A673 (cell line): ENCODE measurements around the gene UROS. TPM values are rescaled to one million over a fixed set of nuclear protein-coding genes. Genes with fewer than 3 reads are reported as not detected.

Experiments
- BruUV-seq: library from RNA; stranded (reverse); fragments of 400-500 nt; replicated peaks from 2 replicates; lab custom pipeline; 2021; lab: Mats Ljungman, UMichigan
- CTCF ChIA-PET: fragments of 300-600 bp; sonication (Branson Sonifier 250); formaldehyde crosslinking; loops from one replicate; lab custom pipeline; 2022; ENCODE audit warnings: antibody characterized with exemption; lab: Charles Lee
- POLR2A ChIA-PET: fragments of 300-600 bp; sonication (Branson Sonifier 250); formaldehyde crosslinking; loops from one replicate; lab custom pipeline; 2022; ENCODE audit warnings: antibody characterized with exemption; ENCODE audit not compliant: low non-redundant PET; lab: Charles Lee
- DNase-seq: peaks from one replicate; pipeline ENCODE4 v3.0.0-alpha.2; 2015; ENCODE audit warnings: low spot score
- H3K27ac ChIP-seq: fragments of 200-600 bp; sonication (generic); 2 replicates; pipeline ENCODE4 v1.5.1; 2016; ENCODE audit warnings: mixed run types, low read depth, mild to moderate bottlenecking, mixed read lengths, antibody characterized with exemption, low read length; ENCODE audit not compliant: poor library complexity, severe bottlenecking
- H3K27me3 ChIP-seq: fragments of 200-600 bp; sonication (generic); replicated peaks from 2 replicates; pipeline ENCODE4 v1.6.1; 2017; ENCODE audit warnings: mixed run types, low read depth, mild to moderate bottlenecking, mixed read lengths, antibody characterized with exemption, low read length; ENCODE audit not compliant: insufficient read depth, poor library complexity
- H3K36me3 ChIP-seq: fragments of 200-600 bp; sonication (generic); 2 replicates; pipeline ENCODE4 v1.6.1; 2016; ENCODE audit warnings: mixed run types, mild to moderate bottlenecking, mixed read lengths, antibody characterized with exemption, low read length; ENCODE audit not compliant: insufficient read depth, poor library complexity, severe bottlenecking
- H3K4me1 ChIP-seq: fragments of 200-600 bp; sonication (generic); 2 replicates; pipeline ENCODE4 v1.6.1; 2017; ENCODE audit warnings: mixed run types, mild to moderate bottlenecking, mixed read lengths, antibody characterized with exemption, low read length; ENCODE audit not compliant: insufficient read depth, poor library complexity, severe bottlenecking
- H3K4me3 ChIP-seq: fragments of 200-600 bp; sonication (generic); 2 replicates; pipeline ENCODE4 v1.5.1; 2016; ENCODE audit warnings: low read depth, mixed run types, mild to moderate bottlenecking, mixed read lengths, low read length; ENCODE audit not compliant: poor library complexity, severe bottlenecking
- H3K9me3 ChIP-seq: fragments of 200-600 bp; sonication (generic); 2 replicates; pipeline ENCODE4 v1.6.1; 2016; ENCODE audit warnings: mixed run types, low read depth, mild to moderate bottlenecking, mixed read lengths, antibody characterized with exemption, low read length; ENCODE audit not compliant: poor library complexity, severe bottlenecking
- CTCF ChIP-seq: fragments of 300-800, 200-600 bp; sonication (generic); conservative IDR thresholded peaks from 2 replicates; pipeline ENCODE4 v1.5.1; 2017; ENCODE audit warnings: low read depth, mild to moderate bottlenecking, antibody characterized with exemption, low read length, moderate library complexity, mixed read lengths
- EZH2 ChIP-seq: fragments of 200-600 bp; sonication (generic); IDR thresholded peaks from 2 replicates; pipeline ENCODE4 v1.6.1; 2017; ENCODE audit warnings: borderline replicate concordance, low read depth, mild to moderate bottlenecking, mixed read lengths, antibody characterized with exemption, low read length; ENCODE audit not compliant: poor library complexity, severe bottlenecking
- intact Hi-C: fragments of 100-400 bp; cut with micrococcal nuclease; formaldehyde crosslinking; loops from one replicate; pipeline ENCODE4 v1.10.0; 2022; ENCODE audit not compliant: unreplicated experiment
- total RNA-seq: library from RNA; stranded (reverse); gene quantifications from 2 replicates; pipeline ENCODE4 v1.2.3, GENCODE V29; 2021

The UROS gene
- total RNA-seq, 1 experiment from 2014 or later: 70.7 TPM

- ChIA-PET CTCF (no interaction called here), POLR2A (no interaction called here)
- Histone ChIP-seq H3K27ac (no peak overlapping the region), H3K36me3 (no peaks in the 10 kb centered on the region), H3K27me3 (no peaks in the 10 kb centered on the region), H3K9me3 (no peaks in the 10 kb centered on the region), H3K4me3 (no peak overlapping the region), H3K4me1 (no peaks in the 10 kb centered on the region)
- intact Hi-C loops: no loop called here
- TF ChIP-seq EZH2 (no peak), CTCF (no peak)
- BruUV-seq: no TSS peak
- DNase-seq: no peak
These were observed 37.3 kb downstream of the UROS start for GRCh38 chr10:125785791-125786190.

GRCh38 chr10:125783957-125784356 lies 39.1 kb downstream of the UROS start:
- ChIA-PET POLR2A (no interaction called here), CTCF (no interaction called here)
- TF ChIP-seq CTCF: no peak
- TF ChIP-seq EZH2: no peak
- no peaks in the 10 kb centered on the region for H3K4me1 ChIP-seq
- no peak overlapping the region for H3K27ac ChIP-seq
- no peak overlapping the region for H3K4me3 ChIP-seq
- BruUV-seq: no TSS peak
- DNase-seq: no peak
- no peaks in the 10 kb centered on the region for H3K36me3 ChIP-seq
- intact Hi-C loops: no loop called here
- H3K9me3 ChIP-seq: no peaks in the 10 kb centered on the region
- H3K27me3 ChIP-seq: no peaks in the 10 kb centered on the region

GRCh38 chr10:125783408-125783807 lies 39.6 kb downstream of the UROS start:
- CTCF ChIA-PET: no interaction called here

More at GRCh38 chr10:125783408-125783807, 39.6 kb downstream of the UROS start:
- Histone ChIP-seq H3K4me3 (no peak overlapping the region), H3K9me3 (no peaks in the 10 kb centered on the region), H3K27ac (no peak overlapping the region), H3K27me3 (no peaks in the 10 kb centered on the region), H3K4me1 (no peaks in the 10 kb centered on the region), H3K36me3 (no peaks in the 10 kb centered on the region)
- no peak for DNase-seq
- intact Hi-C loops: no loop called here
- no peak for TF ChIP-seq EZH2
- no peak for TF ChIP-seq CTCF
- no TSS peak for BruUV-seq
- POLR2A ChIA-PET: no interaction called here
